SK-N-SH (cell line): ENCODE results near the gene CDC123. TPM values are rescaled to one million over a fixed set of nuclear protein-coding genes. Genes with fewer than 3 reads are reported as not detected.

Experiments used
- CTCF ChIA-PET: fragments of 300-600, 350-600 bp; formaldehyde crosslinking; extraction: SDS; loops from one replicate; lab custom pipeline; 2021; lab: Yijun Ruan, JAX
- POLR2A ChIA-PET: fragments of 350-600 bp; sonication (Branson Sonifier 250); formaldehyde crosslinking; extraction: SDS; loops from one replicate; lab custom pipeline; 2020; ENCODE audit warnings: antibody characterized with exemption, inconsistent platforms; lab: Yijun Ruan, JAX
- DNase-seq: peaks from one replicate; pipeline ENCODE4 v3.0.0; 2012
- H2AFZ ChIP-seq: fragments of 200-600 bp; sonication (generic); 2 replicates; pipeline ENCODE4 v1.8.1; 2016; ENCODE audit warnings: antibody characterized with exemption, mild to moderate bottlenecking, low read depth
- H3F3A ChIP-seq: fragments of 200-600 bp; sonication (generic); replicated peaks from 2 replicates; pipeline ENCODE3; 2016; ENCODE audit warnings: antibody characterized with exemption, mild to moderate bottlenecking; ENCODE audit not compliant: insufficient read depth
- H3K27ac ChIP-seq, 2 experiments: fragments of 200-500 bp in 1 of 2; fragments of 200-600 bp in 1 of 2; sonication (Bioruptor generic) in 1 of 2; sonication (generic), shearing (Covaris generic) in 1 of 2; 2 replicates each; pipeline versions ENCODE4 v1.5.1 to v1.6.1; 2014 to 2016; ENCODE audit warnings: low read depth in 2 of 2, inconsistent platforms in 1 of 2, low read length in 1 of 2, mild to moderate bottlenecking in 1 of 2, mixed read lengths in 1 of 2
- H3K27me3 ChIP-seq: fragments of 200-600 bp; sonication (generic), shearing (Covaris generic); 2 replicates; pipeline ENCODE4 v1.6.1; 2016; ENCODE audit warnings: mixed run types; ENCODE audit not compliant: insufficient read depth
- H3K36me3 ChIP-seq, 2 experiments: fragments of 200-500 bp in 1 of 2; fragments of 200-600 bp in 1 of 2; sonication (Bioruptor generic) in 1 of 2; sonication (generic) in 1 of 2; replicated peaks in 1 of 2; 2 replicates each; pipeline versions ENCODE3 to v1.5.1; 2014 to 2016; ENCODE audit warnings: low read length in 1 of 2, mild to moderate bottlenecking in 1 of 2; ENCODE audit not compliant: insufficient read depth in 2 of 2, control insufficient read depth in 1 of 2
- H3K4me1 ChIP-seq, 2 experiments: fragments of 200-500 bp in 1 of 2; fragments of 200-600 bp in 1 of 2; sonication (Bioruptor generic) in 1 of 2; sonication (generic), shearing (Covaris generic) in 1 of 2; 2 replicates each; pipeline versions ENCODE4 v1.5.1 to v1.6.1; 2014 to 2016; ENCODE audit warnings: low read depth in 1 of 2, low read length in 1 of 2, mixed run types in 1 of 2; ENCODE audit not compliant: insufficient read depth in 2 of 2, control insufficient read depth in 1 of 2
- H3K4me2 ChIP-seq: fragments of 200-600 bp; sonication (generic), shearing (Covaris generic); 2 replicates; pipeline ENCODE4 v1.6.1; 2017; ENCODE audit warnings: mixed run types
- H3K4me3 ChIP-seq, 2 experiments: fragments of 200-500 bp in 1 of 2; fragments of 200-600 bp in 1 of 2; sonication (Bioruptor generic) in 1 of 2; sonication (generic), shearing (Covaris generic) in 1 of 2; 2 replicates each; pipeline versions ENCODE4 v1.5.1 to v1.8.1; 2014 to 2016; ENCODE audit warnings: low read depth in 2 of 2, inconsistent platforms in 1 of 2, low read length in 1 of 2, mild to moderate bottlenecking in 1 of 2, mixed read lengths in 1 of 2, moderate library complexity in 1 of 2
- H3K79me2 ChIP-seq: fragments of 200-600 bp; sonication (generic); 2 replicates; pipeline ENCODE4 v1.8.1; 2017; ENCODE audit warnings: mild to moderate bottlenecking; ENCODE audit not compliant: insufficient read depth
- H3K9ac ChIP-seq: fragments of 200-600 bp; sonication (generic); 2 replicates; pipeline ENCODE4 v1.6.1; 2017; ENCODE audit warnings: mixed run types
- H3K9me2 ChIP-seq: fragments of 200-600 bp; sonication (generic); 2 replicates; pipeline ENCODE4 v1.6.1; 2017; ENCODE audit warnings: mixed run types
- H3K9me3 ChIP-seq: fragments of 200-600 bp; sonication (generic); 2 replicates; pipeline ENCODE4 v1.6.1; 2017; ENCODE audit warnings: mixed run types, mild to moderate bottlenecking, moderate library complexity
- H4K20me1 ChIP-seq: fragments of 200-600 bp; sonication (generic); 2 replicates; pipeline ENCODE4 v1.6.1; 2017; ENCODE audit warnings: mild to moderate bottlenecking, mixed run types; ENCODE audit not compliant: insufficient read depth
- ELF1 ChIP-seq: IDR thresholded peaks from 2 replicates; pipeline ENCODE4 v1.4.0; 2012
- EP300 ChIP-seq, 2 experiments: IDR thresholded peaks; 2 replicates each; pipeline versions ENCODE4 v1.4.0 to v1.6.1; 2012; ENCODE audit warnings: borderline replicate concordance in 1 of 2, low read depth in 1 of 2, low read length in 1 of 2
- EZH2phosphoT487 ChIP-seq: fragments of 200-600 bp; sonication (generic); IDR thresholded peaks from 2 replicates; pipeline ENCODE4 v1.6.1; 2017; ENCODE audit warnings: low read depth, mixed run types, mild to moderate bottlenecking, antibody characterized with exemption, moderate library complexity, borderline replicate concordance
- FOSL2 ChIP-seq: IDR thresholded peaks from 2 replicates; pipeline ENCODE4 v1.4.0; 2012; ENCODE audit warnings: low read depth, mild to moderate bottlenecking, moderate library complexity, borderline replicate concordance
- GABPA ChIP-seq: IDR thresholded peaks from 2 replicates; pipeline ENCODE4 v1.4.0; 2012; ENCODE audit warnings: low read depth, mild to moderate bottlenecking
- JUND ChIP-seq: IDR thresholded peaks from 2 replicates; pipeline ENCODE4 v1.4.0; 2012
- RAD21 ChIP-seq: IDR thresholded peaks from 2 replicates; pipeline ENCODE4 v1.6.1; 2012; ENCODE audit warnings: mild to moderate bottlenecking, low read length
- RXRA ChIP-seq: IDR thresholded peaks from 2 replicates; pipeline ENCODE4 v1.4.0; 2012; ENCODE audit warnings: low read depth, mild to moderate bottlenecking, borderline replicate concordance
- TAF1 ChIP-seq: IDR thresholded peaks from 2 replicates; pipeline ENCODE4 v1.6.1; 2012; ENCODE audit warnings: low read depth, mild to moderate bottlenecking, low read length, moderate library complexity, borderline replicate concordance
- TCF12 ChIP-seq: IDR thresholded peaks from 2 replicates; pipeline ENCODE4 v1.4.0; 2012
- YY1 ChIP-seq: IDR thresholded peaks from 2 replicates; pipeline ENCODE4 v1.4.0; 2012; ENCODE audit warnings: low read depth, mild to moderate bottlenecking
- WGBS: methylation state at CpG from one replicate; pipeline ENCODE4 v1.1.6; 2017; ENCODE audit warnings: low lambda C conversion rate; 5-methylcytosine and 5-hydroxymethylcytosine counted together
- polyA plus RNA-seq, 3 experiments: library from polyadenylated mRNA; depleted of rRNA; stranded (reverse); fragments of >200 nt; gene quantifications; 2 replicates each; pipeline ENCODE4 v1.2.3, GENCODE V29; 2012
- TF ChIP-seq, protein P1 (sequence below): IDR thresholded peaks from 2 replicates; pipeline ENCODE4 v1.4.0; 2012; ENCODE audit warnings: low read depth, borderline replicate concordance
- TF ChIP-seq, protein P2 (sequence below): IDR thresholded peaks from 2 replicates; pipeline ENCODE4 v1.4.0; 2012; ENCODE audit warnings: low read depth
- TF ChIP-seq, protein P3 (sequence below): IDR thresholded peaks from 2 replicates; pipeline ENCODE4 v1.6.1; 2012; ENCODE audit warnings: mild to moderate bottlenecking, low read depth, low read length, moderate library complexity
- TF ChIP-seq, protein P4 (sequence below): IDR thresholded peaks from 2 replicates; pipeline ENCODE4 v1.4.0; 2012; ENCODE audit warnings: low read depth, borderline replicate concordance

CDC123 gene
- polyA plus RNA-seq, 1 of the 3 experiments (the other 2 are of a cell fraction) = 139 TPM

DNA sequence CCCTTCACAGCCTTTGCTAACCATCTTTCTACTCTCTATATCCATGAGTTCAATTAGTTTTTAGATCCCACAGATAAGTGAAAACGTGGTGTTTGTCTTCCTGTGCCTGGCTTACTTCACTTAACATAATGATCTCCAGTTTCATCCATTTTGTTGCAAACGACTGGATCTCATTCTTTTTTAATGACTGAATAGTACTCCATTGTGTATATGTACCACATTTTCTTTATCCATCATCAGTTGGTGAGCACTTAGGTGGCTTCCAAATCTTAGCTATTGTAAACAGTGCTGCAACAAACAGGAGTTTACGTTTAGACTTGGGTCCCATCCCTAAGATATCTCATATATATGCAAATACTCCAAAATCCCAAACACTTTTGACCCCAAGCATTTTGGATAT, 9.1 kb downstream of the CDC123 start:
- no peak overlapping the region for H2AFZ ChIP-seq
- no peak overlapping the region for H3K27ac ChIP-seq
- no peaks in the 10 kb centered on the region for H3F3A ChIP-seq
- CTCF ChIA-PET = interaction anchor here (1.9 kb wide), 1 partner anchor 10 kb away, joined by 12 read pairs; no protein-coding TSS in a partner anchor
- peaks cover 95% of the 10 kb centered on the region for H3K79me2 ChIP-seq
- no peaks in the 10 kb centered on the region for H3K4me1 ChIP-seq
- DNase-seq = no peak
- TF ChIP-seq RAD21 (no peak), TAF1 (no peak), RXRA (no peak), YY1 (no peak), ELF1 (no peak), FOSL2 (no peak), JUND (no peak), GABPA (no peak), TCF12 (no peak), EP300 (IDR thresholded peaks at IDR 0.05; ENCODE audit: borderline replicate concordance in 1 of 2, low read depth in 1 of 2, low read length in 1 of 2) (no peak), EZH2phosphoT487 (no peak)
- TF ChIP-seq, protein P1, sequence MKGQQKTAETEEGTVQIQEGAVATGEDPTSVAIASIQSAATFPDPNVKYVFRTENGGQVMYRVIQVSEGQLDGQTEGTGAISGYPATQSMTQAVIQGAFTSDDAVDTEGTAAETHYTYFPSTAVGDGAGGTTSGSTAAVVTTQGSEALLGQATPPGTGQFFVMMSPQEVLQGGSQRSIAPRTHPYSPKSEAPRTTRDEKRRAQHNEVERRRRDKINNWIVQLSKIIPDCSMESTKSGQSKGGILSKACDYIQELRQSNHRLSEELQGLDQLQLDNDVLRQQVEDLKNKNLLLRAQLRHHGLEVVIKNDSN = no peak
- TF ChIP-seq, protein P2, sequence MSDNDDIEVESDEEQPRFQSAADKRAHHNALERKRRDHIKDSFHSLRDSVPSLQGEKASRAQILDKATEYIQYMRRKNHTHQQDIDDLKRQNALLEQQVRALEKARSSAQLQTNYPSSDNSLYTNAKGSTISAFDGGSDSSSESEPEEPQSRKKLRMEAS = no peak
- TF ChIP-seq, protein P3, sequence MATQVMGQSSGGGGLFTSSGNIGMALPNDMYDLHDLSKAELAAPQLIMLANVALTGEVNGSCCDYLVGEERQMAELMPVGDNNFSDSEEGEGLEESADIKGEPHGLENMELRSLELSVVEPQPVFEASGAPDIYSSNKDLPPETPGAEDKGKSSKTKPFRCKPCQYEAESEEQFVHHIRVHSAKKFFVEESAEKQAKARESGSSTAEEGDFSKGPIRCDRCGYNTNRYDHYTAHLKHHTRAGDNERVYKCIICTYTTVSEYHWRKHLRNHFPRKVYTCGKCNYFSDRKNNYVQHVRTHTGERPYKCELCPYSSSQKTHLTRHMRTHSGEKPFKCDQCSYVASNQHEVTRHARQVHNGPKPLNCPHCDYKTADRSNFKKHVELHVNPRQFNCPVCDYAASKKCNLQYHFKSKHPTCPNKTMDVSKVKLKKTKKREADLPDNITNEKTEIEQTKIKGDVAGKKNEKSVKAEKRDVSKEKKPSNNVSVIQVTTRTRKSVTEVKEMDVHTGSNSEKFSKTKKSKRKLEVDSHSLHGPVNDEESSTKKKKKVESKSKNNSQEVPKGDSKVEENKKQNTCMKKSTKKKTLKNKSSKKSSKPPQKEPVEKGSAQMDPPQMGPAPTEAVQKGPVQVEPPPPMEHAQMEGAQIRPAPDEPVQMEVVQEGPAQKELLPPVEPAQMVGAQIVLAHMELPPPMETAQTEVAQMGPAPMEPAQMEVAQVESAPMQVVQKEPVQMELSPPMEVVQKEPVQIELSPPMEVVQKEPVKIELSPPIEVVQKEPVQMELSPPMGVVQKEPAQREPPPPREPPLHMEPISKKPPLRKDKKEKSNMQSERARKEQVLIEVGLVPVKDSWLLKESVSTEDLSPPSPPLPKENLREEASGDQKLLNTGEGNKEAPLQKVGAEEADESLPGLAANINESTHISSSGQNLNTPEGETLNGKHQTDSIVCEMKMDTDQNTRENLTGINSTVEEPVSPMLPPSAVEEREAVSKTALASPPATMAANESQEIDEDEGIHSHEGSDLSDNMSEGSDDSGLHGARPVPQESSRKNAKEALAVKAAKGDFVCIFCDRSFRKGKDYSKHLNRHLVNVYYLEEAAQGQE = no peak
- TF ChIP-seq, protein P4, sequence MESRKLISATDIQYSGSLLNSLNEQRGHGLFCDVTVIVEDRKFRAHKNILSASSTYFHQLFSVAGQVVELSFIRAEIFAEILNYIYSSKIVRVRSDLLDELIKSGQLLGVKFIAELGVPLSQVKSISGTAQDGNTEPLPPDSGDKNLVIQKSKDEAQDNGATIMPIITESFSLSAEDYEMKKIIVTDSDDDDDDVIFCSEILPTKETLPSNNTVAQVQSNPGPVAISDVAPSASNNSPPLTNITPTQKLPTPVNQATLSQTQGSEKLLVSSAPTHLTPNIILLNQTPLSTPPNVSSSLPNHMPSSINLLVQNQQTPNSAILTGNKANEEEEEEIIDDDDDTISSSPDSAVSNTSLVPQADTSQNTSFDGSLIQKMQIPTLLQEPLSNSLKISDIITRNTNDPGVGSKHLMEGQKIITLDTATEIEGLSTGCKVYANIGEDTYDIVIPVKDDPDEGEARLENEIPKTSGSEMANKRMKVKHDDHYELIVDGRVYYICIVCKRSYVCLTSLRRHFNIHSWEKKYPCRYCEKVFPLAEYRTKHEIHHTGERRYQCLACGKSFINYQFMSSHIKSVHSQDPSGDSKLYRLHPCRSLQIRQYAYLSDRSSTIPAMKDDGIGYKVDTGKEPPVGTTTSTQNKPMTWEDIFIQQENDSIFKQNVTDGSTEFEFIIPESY = no peak
- 90% methylated on average over 3 of the region's 3 CpGs for WGBS
- H3K9me3 ChIP-seq = no peaks in the 10 kb centered on the region
- H3K9ac ChIP-seq = no peak overlapping the region
- no peaks in the 10 kb centered on the region for H3K27me3 ChIP-seq
- H3K4me3 ChIP-seq = no peak overlapping the region
- H3K36me3 ChIP-seq = peaks cover 53 to 58% of the 10 kb centered on the region in 2 experiments
- H4K20me1 ChIP-seq = peaks cover 31% of the 10 kb centered on the region; the same call in 1 of the 2 replicates
- H3K4me2 ChIP-seq = no peak overlapping the region
- no peaks in the 10 kb centered on the region for H3K9me2 ChIP-seq
- POLR2A ChIA-PET = no interaction called here
